IPS DF 4.7 (cell line): ENCODE measurements around the gene GPR52.
"Not testable (repeated sequence)": the region's sequence is repeated elsewhere in the genome, so short reads cannot be mapped to it uniquely, and the experiment has no call there.

ENCODE experiments used
- DNase-seq: peaks from one replicate; pipeline ENCODE4 v3.0.0-alpha.2; 2013; ENCODE audit warnings: low spot score; ENCODE audit errors: extremely low read depth

The GPR52 gene

GRCh38 chr1:174447866-174448530, at the start of gene GPR52:
Gene GPR52, plus strand, starts transcription at chr1:174447964. Its CDS starts 148 bp downstream, at chr1:174448112.
- no peak for DNase-seq

GRCh38 chr1:174398246-174398645, 49.5 kb upstream of the GPR52 start:
- no peak for DNase-seq

GRCh38 chr1:174399211-174399610, 48.6 kb upstream of the GPR52 start:
- DNase-seq: no peak

- DNase-seq: no peak
Measured at GRCh38 chr1:174401075-174401474, 46.7 kb upstream of the GPR52 start.

- DNase-seq: no peak
Measured at GRCh38 chr1:174405219-174405618, 42.5 kb upstream of the GPR52 start.

- DNase-seq: no peak
Measured at GRCh38 chr1:174406421-174406820, 41.3 kb upstream of the GPR52 start.

- no peak for DNase-seq
Measured at GRCh38 chr1:174407665-174408064, 40.1 kb upstream of the GPR52 start.

GRCh38 chr1:174408146-174408545, 39.6 kb upstream of the GPR52 start:
- DNase-seq: no peak

- DNase-seq: not testable (repeated sequence)
Measured at GRCh38 chr1:174409801-174410200, 38.0 kb upstream of the GPR52 start.

- no peak for DNase-seq
Measured at GRCh38 chr1:174413632-174414031, 34.1 kb upstream of the GPR52 start.

GRCh38 chr1:174414203-174414602, 33.6 kb upstream of the GPR52 start:
- no peak for DNase-seq

- no peak for DNase-seq
Measured at GRCh38 chr1:174415506-174415905, 32.3 kb upstream of the GPR52 start.

- DNase-seq: no peak
Measured at GRCh38 chr1:174417921-174418320, 29.8 kb upstream of the GPR52 start.

- DNase-seq: no peak
Measured at GRCh38 chr1:174425121-174425520, 22.6 kb upstream of the GPR52 start.

GRCh38 chr1:174426153-174426552, 21.6 kb upstream of the GPR52 start:
- no peak for DNase-seq

- no peak for DNase-seq
Measured at GRCh38 chr1:174428033-174428432, 19.7 kb upstream of the GPR52 start.

- no peak for DNase-seq
Measured at GRCh38 chr1:174428739-174429138, 19.0 kb upstream of the GPR52 start.

- DNase-seq: no peak
Measured at GRCh38 chr1:174433451-174433850, 14.3 kb upstream of the GPR52 start.

GRCh38 chr1:174445351-174445750, 2.4 kb upstream of the GPR52 start:
- DNase-seq: no peak

GRCh38 chr1:174445817-174446216, 1.9 kb upstream of the GPR52 start:
- DNase-seq: no peak

- no peak for DNase-seq
Measured at GRCh38 chr1:174448531-174448883, 743 bp downstream of the GPR52 start.

- no peak for DNase-seq
Measured at GRCh38 chr1:174448974-174449373, 1.2 kb downstream of the GPR52 start.

GRCh38 chr1:174451408-174451807, 3.6 kb downstream of the GPR52 start:
- no peak for DNase-seq

GRCh38 chr1:174465855-174466254, 18.1 kb downstream of the GPR52 start:
- no peak for DNase-seq
